ENCODE data around the gene PDP2. TPM values are rescaled to one million over a fixed set of nuclear protein-coding genes. Genes with fewer than 3 reads are reported as not detected.

The PDP2 gene
- total and polyA plus RNA-seq, 2 donors (not counting 3 experiments of a cell fraction or from before 2014, with no cell fraction given) = 4.4 to 9.3 TPM

GRCh38 chr16:66862023-66862520 lies 18.2 kb upstream of the PDP2 start:
- no peaks in the 10 kb centered on the region for H3K79me2 ChIP-seq (ENCODE audit: control insufficient read depth, insufficient read depth, low read length)
- no peak overlapping the region for H3K27ac ChIP-seq (ENCODE audit: insufficient read depth, low read depth, low read length)
- FAIRE-seq = no peak
- no peak for DNase-seq (ENCODE audit: low read depth, low spot score)
- H2AFZ ChIP-seq (ENCODE audit: low read depth, low read length) = no peak overlapping the region
- H3K9ac ChIP-seq (replicated peaks; ENCODE audit: extremely low read depth, insufficient read depth, low read length) = no peak overlapping the region
- ChIA-PET CTCF (interaction anchor here (1.2 to 3.0 kb wide), 5 partner anchors 11 to 253 kb away, joined by 4 to 12 read pairs (median 5); partner anchors contain the start of gene NAE1), POLR2A (no interaction called here)
- H3K9me1 ChIP-seq (replicated peaks; ENCODE audit: control insufficient read depth, extremely low read depth, insufficient read depth, low read length) = no peaks in the 10 kb centered on the region
- H3K4me3 ChIP-seq (replicated peaks in 1 of 3; ENCODE audit: insufficient read depth in 1 of 3, low read depth in 1 of 3, low read length in 3 of 3) = no peak overlapping the region
- no TSS peak for BruUV-seq (replicated peaks)
- no peak overlapping the region for H3K4me2 ChIP-seq (ENCODE audit: insufficient read depth, low read length)
- no peaks in the 10 kb centered on the region for H3K9me3 ChIP-seq (replicated peaks; ENCODE audit: control insufficient read depth, insufficient read depth, low read length)
- intact Hi-C loops (cut with micrococcal nuclease) = no loop called here
- H3K36me3 ChIP-seq (ENCODE audit: control insufficient read depth in 2 of 2, extremely low read depth in 1 of 2, insufficient read depth in 2 of 2, low read length in 2 of 2) = no peaks in the 10 kb centered on the region
- no peaks in the 10 kb centered on the region for H4K20me1 ChIP-seq (replicated peaks; ENCODE audit: control insufficient read depth, extremely low read depth, insufficient read depth, low read length)
- no peak for TF ChIP-seq FOS (IDR thresholded peaks at IDR 0.05; ENCODE audit: borderline replicate concordance, insufficient read depth, low read length)
- no peak for TF ChIP-seq EZH2 (IDR thresholded peaks at IDR 0.05; ENCODE audit: borderline replicate concordance, low read depth, low read length, severe bottlenecking)
- no peak for TF ChIP-seq JUN (IDR thresholded peaks at IDR 0.05; ENCODE audit: borderline replicate concordance, insufficient read depth, insufficient read length, low read depth)
- no peak for TF ChIP-seq GATA2 (IDR thresholded peaks at IDR 0.05; ENCODE audit: insufficient read depth, insufficient read length, low read depth, low read length)
- no peak for TF ChIP-seq CTCF (IDR thresholded peaks at IDR 0.05; ENCODE audit: extremely low read depth in 1 of 2, insufficient read depth in 1 of 2, low read depth in 1 of 2, low read length in 2 of 2)
- TF ChIP-seq POLR2AphosphoS5 (IDR thresholded peaks at IDR 0.05; ENCODE audit: insufficient read depth, low read depth, low read length) = no peak
- TF ChIP-seq MYC (IDR thresholded peaks at IDR 0.05; ENCODE audit: low read depth, low read length) = no peak
- dilution Hi-C loops (cut with MboI; ENCODE audit: extremely low pct_ligation_motif_present, low sequenced_read_pairs) = no loop called here
- H3K27me3 ChIP-seq (ENCODE audit: control insufficient read depth in 2 of 2, insufficient read depth in 2 of 2, low read length in 2 of 2) = no peaks in the 10 kb centered on the region
- H3K4me1 ChIP-seq (ENCODE audit: control insufficient read depth, extremely low read depth, insufficient read depth, low read length) = no peaks in the 10 kb centered on the region
